Hematopoietic multipotent progenitor cell treated with erythropoietin and hydrocortisone succinate and interleukin-3 and kit ligand, for 17 days (in vitro differentiated cells): ENCODE data around the gene TAS2R42.

Experiments used
- DNase-seq: peaks from one replicate; pipeline ENCODE4 v3.0.0-alpha.2; 2015; ENCODE audit warnings: low spot score

TAS2R42 gene, protein sequence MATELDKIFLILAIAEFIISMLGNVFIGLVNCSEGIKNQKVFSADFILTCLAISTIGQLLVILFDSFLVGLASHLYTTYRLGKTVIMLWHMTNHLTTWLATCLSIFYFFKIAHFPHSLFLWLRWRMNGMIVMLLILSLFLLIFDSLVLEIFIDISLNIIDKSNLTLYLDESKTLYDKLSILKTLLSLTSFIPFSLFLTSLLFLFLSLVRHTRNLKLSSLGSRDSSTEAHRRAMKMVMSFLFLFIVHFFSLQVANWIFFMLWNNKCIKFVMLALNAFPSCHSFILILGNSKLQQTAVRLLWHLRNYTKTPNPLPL

DNA sequence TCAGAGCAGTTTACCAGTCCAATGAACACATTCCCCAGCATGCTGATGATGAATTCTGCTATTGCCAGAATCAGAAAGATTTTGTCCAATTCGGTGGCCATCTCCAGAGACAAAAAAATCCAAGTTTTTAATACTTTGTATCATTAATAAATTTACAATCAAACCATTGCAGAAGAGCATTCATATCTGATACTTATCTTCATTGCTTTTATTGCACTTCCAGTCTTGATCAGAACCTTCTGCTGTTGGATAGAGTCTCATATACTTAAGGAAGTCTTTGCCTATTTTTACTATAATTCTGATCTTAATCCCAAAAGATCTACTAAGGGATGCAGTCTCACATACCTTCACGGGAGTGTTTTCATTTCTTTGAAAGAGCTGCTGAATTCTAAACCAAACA lies at the start of gene TAS2R42:
Gene TAS2R42 (minus strand): TSS at position 101 of the 400 bp plus-strand sequence. CDS start 0 bp downstream, at position 101.
- DNase-seq = no peak

DNA sequence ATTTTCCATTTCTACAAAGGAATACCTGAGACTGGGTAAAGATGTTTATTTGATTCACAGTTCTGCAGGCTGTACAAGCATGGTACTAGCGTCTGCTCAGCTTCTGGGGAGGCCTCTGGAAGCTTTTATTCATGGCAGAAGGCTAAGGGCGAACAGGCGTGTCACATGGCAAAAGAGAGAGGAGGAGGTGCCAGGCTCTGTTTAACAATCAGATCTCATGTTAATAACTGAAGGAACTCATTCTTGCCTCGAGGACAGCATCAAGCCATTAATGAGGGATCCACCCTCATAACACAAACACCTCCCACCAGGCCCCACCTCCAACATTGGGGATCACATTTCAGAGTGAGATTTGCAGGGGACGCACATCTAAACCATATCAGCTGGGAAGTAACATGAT lies 46.8 kb upstream of the TAS2R42 start:
- no peak for DNase-seq

DNA sequence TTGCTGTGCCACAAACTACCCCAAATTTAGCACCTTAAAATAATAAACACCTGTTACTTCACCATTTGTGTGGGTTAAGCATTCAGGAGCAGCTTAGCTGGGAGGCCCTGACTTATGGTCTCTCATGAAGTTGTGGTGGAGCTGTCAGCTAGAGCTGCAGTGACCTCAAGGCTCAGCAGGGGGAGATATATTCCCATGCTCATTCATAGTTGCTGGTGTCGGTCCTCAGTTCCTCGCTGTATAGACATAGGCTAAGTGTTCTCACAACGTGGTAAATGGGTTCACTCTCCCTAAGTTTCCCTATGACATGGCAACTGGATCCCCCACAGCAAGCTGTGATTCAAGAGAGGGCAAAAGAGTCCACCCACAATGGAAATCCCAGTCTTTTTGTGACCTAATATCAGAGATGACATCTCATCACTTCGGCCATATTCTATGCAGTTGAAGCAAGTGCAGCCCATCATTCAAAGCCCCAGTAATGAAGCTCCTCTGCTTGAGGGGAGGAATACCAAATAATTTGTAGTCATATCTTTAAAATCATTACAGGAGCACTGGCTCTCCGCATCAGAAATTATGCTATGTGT lies 41.7 kb upstream of the TAS2R42 start:
- DNase-seq = no peak

DNA sequence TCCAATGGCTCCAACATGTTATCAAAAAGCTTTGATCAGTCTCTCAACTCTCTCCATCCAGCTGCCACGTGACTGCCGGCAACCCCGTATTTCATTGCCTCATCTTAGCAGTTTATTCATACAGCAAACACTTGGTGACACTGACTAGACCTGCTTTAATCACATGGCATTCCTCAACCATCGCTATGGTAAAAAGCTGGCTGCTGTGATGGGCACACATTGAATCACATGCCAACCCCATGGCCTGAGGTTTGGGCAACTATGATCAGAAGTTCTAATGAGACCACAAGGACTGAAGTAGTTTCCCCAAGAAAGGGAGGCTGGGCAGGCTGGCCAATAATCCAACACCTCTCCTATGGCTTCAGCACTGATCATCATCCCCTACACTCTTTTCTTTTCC lies 40.6 kb upstream of the TAS2R42 start:
- no peak for DNase-seq

DNA sequence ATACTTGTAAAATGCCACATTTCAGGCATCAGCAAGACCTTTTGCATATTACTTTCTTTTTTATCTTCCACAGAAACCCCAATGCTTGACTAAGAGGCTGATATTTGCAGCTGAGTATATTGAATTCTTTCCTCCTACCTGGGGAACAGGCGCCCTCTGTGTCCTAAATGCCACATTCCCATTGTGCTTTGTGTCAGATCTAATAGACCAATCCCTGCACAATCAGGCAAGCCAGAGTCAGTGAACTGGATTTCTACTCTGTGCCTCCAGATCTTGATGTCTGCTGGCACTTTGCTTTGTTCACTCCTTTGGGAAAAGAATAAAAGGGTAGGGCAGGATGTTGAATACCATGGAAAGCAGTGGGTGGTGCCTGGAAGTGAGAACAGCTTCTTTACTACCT lies 22.4 kb upstream of the TAS2R42 start:
- no peak for DNase-seq

DNA sequence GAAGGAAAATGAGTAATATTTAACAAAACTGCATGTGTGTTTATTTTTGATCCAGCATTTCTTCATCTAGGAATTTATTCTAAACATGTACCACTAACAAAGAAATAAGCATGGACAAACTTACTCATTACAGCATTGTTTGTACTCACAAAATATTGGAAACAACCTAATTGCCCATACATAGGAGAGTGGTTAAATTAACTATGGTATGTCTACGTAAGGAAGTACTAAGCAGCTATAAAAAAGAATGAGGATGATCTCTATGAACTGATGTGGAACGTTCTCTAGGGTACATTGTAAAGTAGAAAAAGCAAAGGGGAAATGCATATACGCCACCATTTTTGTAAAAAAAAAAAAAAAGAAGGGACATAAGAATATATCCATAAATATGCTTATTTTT lies 17.4 kb upstream of the TAS2R42 start:
- no peak for DNase-seq

DNA sequence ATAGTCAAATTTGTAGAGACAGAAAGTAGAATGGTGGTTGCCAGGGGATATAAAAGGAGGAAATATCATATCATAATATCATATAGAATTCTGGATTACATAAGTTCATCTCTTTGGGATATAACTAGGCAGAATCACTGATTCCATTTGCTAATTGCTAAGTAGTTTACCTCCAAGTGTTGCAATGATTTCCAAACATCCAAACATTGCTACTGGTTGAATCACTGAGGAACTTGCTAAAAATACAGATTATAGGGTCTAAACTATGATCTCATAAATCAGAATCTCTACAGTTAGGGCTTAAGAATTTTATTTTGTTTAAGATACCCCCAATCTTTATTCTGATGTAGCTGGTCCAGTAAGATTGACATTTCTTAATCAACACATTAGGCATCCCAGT lies 16.1 kb upstream of the TAS2R42 start:
- DNase-seq = no peak

DNA sequence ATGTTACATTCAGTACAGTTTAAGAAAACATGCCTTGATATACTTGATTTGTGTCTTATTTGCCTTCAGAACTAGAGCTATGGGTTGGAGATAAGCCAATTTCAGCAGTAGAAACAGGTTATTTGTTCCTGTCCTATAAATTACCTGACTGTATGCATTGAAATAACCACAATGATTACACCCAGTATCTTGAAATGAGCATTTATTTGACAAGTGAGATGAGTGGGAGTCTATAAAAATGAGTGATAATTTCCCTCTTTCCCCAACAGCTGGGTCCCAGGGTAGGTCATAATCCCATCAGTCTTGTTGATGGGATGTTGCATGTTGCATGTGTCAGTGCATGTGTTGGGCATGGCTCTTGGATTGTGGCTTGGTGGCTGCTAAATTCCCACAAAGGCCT lies 3.7 kb downstream of the TAS2R42 start:
- DNase-seq = no peak

DNA sequence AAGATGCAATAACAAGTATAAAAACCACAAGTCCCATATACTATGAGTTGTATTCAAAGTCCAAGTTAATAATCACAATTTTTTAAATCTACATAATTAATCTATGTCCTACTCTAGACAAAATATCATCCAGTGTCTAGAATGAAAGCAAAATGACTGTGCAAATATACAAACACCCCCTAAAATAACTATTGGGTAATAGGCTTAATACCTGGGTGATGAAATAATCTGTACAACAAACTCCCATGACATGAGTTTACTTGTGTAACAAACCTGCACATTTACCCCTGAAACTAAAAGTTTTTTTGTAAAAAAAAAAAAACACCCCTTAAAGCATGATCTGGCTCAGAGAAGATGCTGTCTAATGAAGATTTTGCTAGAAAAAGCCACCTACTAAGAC lies 4.2 kb downstream of the TAS2R42 start:
- no peak for DNase-seq

DNA sequence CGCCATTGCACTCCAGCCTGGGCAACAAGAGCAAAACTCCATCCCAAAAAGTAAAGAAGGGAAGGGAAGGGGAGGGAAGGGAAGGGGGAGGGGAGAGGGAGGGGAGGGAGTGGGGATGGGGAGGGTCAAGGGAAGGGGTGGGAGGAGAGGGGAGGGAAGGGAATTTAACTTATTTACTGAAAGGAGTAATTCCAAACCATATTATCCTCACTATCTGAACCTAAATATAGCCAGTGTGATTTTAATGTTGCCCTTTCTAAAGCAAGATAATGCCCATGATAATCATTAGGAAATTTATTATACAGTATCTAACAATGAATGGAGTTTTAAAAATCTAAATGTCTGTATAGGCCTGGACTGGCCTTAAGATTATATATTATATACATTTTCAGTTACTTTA lies 8.5 kb downstream of the TAS2R42 start:
- no peak for DNase-seq

DNA sequence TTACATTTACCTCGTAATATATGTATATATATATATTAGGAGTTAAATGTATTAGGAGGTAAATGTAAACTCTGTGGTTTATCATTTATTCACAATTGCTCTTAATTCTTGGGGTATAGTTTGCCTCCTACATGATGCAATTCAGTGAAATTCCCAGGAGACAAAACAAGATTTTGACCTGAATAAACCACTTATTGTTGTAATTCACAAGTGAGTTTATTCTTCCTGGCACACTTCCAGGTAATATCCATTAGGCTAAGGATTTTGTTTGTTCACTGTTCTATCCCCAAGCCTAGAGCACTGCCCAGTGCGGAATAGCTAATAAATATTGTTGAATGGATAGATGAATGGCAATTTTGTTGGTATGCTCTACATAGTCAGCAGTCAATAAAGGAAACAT lies 12.7 kb downstream of the TAS2R42 start:
- no peak for DNase-seq

DNA sequence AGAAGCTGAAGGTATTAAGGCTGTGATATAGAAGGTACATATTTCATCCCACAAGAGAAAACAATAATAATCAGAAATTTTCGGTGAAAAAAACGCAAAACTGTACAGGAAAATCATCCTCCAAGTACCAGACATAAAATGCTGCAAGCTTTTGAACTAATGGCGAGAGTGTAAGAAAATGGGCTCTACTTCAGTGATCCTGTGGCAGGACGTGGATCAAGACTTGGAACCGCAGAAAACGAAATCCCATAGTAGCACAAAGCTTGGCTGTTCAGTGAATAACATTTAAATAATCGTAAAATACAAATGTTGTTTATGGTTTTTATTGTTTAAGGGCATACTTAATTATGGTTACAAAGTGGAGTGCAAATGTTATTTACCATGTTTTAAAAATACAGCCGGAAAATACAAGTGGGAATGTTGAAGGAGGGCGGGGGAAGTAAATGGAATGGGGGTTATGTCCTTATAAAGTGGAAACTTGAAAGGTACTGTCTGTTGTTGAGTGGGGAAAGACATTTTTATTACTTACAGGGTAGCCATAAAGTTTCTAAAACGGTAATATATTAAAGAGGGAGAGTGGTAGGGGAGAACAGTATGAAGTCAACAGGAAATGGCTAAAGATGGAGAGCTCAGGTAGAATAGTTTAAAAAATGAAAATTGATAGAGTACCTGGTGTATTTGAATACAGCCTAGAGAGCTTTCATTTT lies 14.6 kb downstream of the TAS2R42 start:
- no peak for DNase-seq

DNA sequence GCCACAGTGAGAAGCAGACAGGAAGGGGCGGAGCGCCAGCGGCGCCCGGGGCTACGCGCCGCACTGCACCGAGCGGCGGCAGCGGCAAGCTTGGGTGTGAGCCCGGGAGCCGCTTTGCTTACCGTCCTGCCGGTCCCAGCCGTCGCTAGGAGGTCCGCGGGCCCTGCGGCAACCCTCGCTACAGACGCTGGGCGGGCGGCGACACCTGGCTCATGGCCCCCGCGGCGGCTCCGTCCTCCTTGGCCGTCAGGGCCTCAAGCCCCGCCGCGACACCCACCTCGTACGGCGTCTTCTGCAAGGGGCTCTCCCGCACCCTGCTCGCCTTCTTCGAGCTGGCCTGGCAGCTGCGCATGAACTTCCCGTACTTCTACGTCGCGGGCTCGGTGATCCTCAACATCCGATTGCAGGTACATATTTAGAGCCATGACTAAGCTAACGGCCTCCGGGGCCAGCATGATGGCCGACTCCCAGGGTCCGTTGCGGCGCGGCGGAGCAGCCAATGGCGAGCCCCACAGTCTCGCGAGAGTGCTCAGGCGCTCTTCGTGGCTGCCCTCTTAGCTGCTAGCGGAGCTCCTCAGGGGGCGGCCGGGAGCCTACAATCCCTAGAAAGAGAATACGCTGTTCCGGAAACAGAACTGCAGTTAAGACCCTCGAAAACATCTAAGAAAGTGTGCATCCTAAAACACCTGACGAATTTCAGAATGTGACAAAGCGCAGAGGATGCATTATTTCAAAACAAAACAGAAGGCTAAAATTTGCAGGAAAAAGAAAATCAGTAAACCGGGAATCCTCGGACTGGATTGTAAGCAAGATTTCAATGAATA lies 15.4 kb downstream of the TAS2R42 start, which contains the start of gene SMIM10L1:
Gene SMIM10L1 (plus strand): TSS at position 50 of the 824 bp plus-strand sequence. CDS start 163 bp downstream, at position 213.
- peak; percentile 87 for DNase-seq

DNA sequence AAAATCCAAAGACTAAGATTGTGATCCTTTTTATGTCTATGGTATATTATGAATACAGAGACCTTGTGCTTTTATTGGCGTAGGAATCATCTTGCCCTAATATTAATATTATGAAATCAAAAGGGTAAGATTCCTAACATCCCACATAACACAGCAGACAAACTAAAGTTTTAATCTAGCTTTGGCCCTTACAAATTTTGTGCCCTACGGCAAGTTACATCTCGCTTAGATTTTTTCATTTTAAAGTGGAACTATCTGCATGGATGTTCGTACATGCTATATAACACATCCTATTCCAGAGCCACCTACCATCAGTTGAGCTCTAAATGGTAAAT lies 16.0 kb downstream of the TAS2R42 start:
- DNase-seq = no peak

DNA sequence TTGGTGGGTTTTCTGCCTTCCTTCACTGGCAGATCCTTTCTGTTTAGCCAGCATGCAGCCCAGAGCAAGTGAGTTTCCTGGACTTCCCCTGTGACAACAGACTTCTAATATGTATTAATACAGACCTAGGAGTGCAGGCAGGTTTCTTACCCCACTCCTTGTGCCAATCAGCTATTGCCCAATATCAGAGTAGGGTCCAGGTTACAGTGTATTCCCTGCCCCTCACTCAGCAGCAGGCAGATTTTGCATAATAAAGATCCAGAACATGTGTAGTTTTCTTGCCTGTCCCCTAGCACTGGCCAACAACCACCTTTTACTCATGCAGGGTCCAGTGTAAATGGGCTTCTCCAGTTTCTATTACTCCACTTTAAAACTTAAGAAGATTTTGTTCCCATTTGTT lies 20.4 kb downstream of the TAS2R42 start:
- no peak for DNase-seq

DNA sequence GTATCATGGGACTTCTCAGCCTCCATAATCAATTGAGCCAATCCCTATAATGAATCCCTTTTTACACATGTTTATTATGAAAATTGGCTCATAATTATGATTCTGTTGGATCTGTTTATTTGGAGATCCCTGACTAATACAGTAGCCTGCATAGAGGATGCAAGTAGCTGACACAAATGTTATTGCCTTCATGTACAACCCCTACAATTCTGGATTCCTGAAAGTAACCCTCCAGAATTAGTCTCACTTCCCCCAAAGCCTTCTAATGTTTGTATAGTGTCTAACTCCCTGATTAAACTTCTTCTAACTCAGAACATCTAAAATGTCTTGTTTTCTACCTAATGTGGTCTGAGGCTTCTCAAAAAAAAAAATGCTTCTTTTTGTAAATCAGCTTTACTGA lies 22.4 kb downstream of the TAS2R42 start:
- DNase-seq = no peak

DNA sequence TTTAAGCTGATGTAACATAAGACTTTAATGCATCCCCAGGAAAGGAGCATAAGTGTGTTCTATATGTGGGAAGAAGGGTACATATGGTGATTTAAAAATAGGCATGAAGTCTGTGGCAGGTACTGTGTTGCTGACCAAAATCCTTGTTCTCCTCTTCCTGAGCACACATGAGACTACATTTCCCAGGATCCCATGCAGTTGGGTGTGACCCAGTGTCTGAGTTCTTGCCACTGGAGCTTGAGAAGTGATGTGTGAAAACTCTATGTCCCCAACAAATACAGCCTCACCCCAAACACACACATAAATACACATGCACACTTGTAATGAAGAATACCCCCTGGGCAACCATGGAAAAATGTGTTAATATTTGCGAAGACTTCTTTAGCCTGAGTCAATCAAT lies 24.2 kb downstream of the TAS2R42 start:
- no peak for DNase-seq

DNA sequence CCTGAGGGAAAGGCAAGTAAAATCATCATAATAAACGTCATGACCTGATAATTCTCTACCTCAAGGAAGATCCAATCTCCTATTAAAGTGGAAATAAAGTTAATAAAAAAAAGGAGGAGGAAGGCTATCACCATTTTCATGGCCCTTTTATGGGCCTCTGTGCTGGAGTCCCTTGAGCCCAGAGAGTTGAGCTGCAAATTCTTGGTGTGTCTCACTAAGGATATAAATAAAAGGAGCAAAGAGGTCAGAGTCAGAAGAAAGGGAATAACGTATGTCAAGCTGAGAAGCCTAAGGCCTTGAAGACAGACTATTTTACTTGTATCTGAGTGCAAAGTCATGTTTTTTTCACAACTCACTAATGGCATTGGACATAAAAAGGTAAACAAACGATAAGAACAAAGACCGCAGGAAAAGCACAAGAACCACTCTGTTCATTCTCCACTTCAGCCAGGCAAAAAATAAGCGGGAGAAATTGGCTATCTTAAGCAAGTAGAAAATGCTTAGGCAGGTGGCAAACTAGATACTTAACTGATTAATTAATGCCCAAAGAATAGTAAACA lies 27.8 kb downstream of the TAS2R42 start:
- no peak for DNase-seq

DNA sequence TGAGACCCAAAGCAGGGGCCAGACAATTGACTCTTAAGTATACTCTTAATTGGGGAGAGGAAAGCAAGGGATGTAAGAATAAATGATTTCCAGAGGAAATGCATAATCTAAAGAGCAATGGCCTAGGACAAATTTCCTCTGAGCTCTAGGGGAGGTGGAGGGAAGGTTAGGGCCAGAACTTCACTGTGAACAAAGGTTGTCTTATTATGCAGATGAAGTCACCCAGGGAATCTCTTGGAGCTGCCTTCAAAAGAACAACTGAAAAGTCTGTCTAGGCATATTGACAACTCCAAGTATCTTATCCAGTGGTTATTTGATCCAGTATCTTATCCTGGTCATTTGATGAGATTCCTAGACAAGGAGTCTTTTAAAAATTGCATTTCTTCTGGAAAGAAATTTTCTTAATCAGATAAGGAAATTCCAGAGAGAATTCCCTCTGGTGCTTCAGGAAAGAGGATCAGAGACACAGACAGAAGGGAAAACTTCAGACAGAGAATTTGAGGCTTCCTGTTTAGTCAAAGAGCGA lies 32.3 kb downstream of the TAS2R42 start:
- no peak for DNase-seq

DNA sequence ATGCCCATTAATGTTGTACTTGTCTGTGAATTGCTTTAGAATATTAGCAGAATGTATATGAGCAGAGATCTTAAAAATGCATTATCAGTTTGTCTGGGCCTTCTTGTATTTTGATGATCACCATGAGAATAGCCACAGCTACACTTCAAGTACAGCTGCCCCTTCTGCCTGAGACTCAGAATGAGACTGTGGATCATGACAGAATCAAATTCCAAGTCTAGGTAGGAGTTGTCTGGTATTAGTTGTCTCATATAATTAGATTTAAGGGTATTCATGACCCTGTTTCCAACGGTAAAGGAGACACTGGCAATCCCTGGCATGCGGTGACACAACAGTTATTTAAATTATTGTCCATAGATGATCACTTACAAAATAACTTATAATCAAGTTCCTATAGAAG lies 34.0 kb downstream of the TAS2R42 start:
- no peak for DNase-seq

DNA sequence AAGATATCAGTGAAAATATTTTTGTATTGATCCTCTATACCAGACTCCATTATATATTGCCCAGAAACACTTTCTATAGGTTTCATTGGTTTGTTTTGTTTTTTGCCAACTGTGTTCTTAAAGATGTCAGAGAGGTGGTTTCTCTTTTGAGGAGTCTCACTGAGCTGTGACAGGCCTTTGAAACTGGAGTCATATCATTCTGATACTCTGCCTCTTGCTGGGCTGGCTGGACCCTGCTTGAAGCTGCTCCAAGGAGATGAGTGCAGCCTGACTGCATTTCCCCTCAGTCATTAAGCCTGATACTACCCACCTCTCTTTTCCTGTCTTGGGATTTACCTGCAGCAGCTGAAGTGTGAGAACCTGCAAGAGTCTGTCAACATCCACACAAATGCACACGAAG lies 35.9 kb downstream of the TAS2R42 start:
- no peak for DNase-seq

DNA sequence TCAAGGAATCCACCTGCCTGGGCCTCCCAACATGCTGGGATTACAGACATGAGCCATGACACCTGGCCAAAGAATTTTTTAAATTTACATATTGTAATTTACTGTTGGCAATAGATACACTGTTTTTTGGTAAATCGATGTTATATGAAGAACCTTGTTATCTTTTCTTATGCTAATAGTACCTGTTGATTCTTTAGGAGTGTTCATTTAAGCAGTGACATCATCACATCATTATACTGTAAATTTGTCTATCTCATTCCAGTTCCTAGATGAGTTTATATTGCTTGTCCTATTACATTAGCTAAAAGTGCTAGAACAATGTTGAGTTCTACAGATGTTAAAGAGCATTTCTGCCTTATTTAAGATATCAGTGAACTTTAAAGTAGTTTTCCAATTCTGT lies 39.3 kb downstream of the TAS2R42 start:
- DNase-seq = no peak
